CD1c-positive myeloid dendritic cell (primary cell): ENCODE measurements around the gene SEC22B.
A peak's percentile ranks its signal among the peaks of the same experiment; 100 is the strongest.
"Not testable (repeated sequence)": the region's sequence is repeated elsewhere in the genome, so short reads cannot be mapped to it uniquely, and the experiment has no call there.

ENCODE experiments used
- DNase-seq: peaks from one replicate; pipeline ENCODE4 v3.0.0-alpha.2; 2016; ENCODE audit errors: extremely low spot score

The SEC22B gene

GRCh38 chr1:120176092-120176855, at the start of gene SEC22B:
TSS of gene SEC22B (minus strand) at chr1:120176520. CDS start at chr1:120176381, 139 bp downstream.
- DNase-seq = peak; percentile 96

DNA sequence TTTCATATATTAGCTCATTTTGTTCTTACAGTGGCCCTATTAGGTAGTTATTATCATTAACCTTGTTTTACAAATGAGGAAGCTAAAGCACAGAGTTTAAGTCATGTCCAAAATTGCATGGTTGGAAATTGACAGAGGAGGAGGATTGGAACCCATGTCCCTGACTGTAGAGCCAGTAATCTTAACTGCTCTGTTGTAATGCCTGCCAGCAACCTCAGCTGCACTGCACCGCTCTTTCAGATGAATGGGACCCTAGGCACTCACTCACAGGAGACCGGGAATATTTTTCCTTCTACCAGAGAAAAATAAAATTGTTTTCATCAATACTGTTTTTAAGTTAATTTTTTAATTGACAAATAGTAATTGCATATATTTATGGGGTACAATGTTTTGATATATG, 41.6 kb upstream of the SEC22B start:
- not testable (repeated sequence) for DNase-seq

DNA sequence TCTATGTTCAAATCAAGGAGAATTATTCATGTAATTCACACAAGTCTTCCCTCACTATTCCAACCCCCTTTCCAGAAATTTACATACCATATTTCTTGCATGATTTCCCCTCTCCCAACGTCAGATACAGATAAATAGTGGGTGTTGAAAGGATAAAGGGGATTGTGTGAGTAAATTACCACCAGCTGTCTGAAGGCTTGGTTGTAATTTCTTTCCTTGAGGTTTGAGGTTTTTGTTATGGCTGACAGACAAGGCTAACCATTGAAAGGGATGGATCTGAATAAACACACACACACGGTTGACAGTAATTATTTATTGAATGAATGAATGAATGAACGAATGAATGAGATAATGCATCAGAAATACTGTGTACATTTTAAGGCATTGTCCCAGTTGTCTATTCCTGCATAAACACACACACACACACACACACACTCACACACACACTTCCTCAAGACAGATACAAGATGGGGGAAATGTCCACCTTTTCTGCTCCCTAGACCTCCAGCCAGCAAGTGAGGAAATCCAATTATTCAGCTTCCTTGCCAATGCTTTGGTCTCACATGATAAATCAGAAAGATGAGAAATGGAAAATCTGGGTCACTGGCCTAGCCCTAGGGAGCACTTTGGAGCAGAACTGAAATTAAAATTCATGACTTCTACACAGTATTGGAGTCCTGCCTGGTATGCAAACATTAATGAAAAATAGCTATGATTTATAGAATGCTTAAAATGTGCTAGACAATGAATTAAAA, 41.0 kb upstream of the SEC22B start:
- DNase-seq = not testable (repeated sequence)

DNA sequence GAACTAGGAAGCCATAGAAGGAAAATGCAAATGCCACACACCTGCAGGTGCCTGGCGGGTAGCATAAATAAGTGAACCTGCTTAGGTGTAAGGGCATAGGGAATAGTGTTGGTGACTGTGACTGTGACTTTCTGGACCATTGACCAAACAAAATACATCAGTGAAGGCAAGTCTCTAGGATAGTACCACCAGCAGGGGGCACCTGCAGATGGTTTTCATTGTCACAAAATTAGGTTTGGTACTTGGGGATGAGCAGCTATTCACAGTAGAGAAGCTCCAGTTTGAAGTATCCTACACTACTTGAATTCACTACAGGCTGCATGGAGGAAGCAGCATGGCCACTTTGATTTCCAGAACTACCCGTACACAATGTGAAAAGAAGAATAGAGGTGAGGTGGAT, 37.3 kb upstream of the SEC22B start:
- not testable (repeated sequence) for DNase-seq

- DNase-seq = not testable (repeated sequence)
These were observed 34.4 kb upstream of the SEC22B start for GRCh38 chr1:120210754-120211153.

DNA sequence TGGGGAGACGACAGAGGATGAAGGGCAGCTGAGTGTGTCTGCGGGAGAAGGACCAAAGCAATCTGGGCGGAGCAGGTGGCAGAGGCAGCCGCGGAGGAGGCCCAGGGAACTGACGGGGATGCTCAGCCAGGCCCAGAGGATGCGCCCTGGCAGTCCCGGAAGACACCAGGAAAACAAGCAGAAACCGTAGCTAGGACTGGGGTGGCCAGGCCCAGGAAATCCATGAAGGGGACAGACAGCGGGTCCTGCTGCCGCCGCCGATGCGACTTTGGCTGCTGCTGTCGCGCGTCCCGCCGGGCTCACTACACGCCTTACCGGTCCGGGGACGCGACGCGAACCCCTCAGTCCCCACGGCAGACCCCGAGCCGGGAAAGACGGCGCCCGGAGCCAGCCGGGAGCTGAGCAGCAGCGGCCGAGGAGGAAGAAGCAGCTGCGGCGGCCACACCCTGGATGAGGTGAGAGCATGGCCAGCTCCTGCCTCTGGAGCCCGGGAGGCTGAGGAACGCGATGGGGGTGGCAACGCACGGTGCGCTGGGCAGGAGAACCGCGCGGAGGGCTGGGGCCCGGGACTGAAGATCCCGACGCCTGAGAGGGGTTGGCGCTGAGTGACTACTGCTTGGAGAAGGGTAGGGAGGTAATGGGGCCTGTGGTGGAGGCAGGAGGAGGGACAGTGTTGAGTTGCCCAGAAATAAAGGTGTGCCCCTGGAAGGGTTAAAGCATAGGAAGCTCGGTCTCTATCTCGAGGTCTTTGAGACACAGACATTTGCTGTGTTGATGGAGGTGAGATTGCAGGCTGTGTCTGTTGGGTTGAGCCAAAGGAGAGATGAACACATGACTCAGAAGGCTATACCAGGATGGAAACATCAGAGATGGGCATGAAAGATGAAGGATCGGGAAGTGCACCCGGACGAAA, 20.8 kb upstream of the SEC22B start:
- not testable (repeated sequence) for DNase-seq

- DNase-seq = not testable (repeated sequence)
These were observed 12.3 kb upstream of the SEC22B start for GRCh38 chr1:120188626-120189025.

DNA sequence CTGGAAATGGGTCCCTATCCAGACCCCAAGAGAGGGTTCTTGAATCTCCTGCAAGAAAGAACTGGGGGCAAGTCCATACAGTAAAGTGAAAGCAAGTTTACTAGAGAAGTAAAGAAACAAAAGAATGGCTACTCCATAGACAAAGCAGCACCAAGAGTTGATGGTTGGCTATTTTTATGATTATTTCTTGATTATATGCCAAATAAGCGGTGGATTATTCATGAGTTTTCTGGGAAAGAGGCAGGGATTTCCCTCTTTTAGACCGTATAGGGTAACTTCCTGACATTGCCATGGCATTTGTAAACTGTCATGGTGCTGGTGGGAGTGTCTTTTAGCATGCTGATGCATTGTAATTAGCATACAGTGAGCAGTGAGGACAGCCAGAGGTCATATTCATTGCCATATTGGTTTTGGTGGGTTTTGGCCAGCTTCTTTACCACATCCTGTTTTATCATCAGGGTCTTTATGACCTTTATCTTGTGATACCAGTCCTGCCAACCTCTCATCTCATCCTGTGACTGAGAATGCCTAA, 5.9 kb upstream of the SEC22B start:
- DNase-seq = not testable (repeated sequence)

GRCh38 chr1:120179811-120180690, 3.7 kb upstream of the SEC22B start:
- peak; percentile 2 for DNase-seq

DNA sequence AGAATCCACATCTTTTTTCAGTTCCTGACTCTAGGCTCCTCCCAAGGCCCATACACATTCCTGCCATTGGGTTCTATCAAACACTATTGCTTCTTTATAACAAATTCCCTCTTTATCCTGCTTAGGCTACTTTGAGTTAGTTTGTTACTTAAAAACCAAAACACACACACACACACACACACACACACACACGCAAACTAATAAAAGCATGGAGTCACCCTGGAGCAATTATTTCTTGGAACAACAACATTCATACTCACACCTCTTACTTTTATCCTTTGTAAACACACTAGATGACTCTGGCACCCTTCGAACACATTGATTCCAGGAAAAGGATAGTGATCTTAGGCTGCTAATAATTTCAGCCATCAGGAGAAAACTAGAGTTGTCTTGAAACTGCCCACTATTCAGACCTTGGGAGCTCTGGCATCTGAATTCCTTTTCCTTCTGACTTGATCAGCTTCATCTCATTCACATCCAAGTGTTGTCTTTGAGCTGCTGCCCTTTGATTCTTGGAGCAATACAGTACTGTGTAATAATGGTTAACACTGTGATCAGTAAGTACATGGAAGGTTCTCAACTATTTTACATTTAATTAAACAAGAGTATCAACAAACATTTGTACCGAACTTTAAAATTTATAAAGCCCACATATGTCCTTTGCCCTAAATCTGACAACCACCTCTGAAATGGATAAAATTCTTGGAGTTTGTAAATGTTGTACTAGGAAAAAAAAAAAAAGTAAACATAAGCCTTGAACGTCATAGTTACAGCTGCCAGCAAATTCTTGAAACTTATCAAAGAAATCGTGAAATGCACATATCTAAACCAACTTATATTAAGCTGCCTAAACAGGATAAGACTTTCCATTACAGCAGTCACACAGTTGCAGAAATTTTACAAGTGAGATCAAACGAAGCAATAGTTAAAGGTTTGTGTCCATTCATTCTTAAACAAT, 2.8 kb upstream of the SEC22B start:
- DNase-seq = no peak

DNA sequence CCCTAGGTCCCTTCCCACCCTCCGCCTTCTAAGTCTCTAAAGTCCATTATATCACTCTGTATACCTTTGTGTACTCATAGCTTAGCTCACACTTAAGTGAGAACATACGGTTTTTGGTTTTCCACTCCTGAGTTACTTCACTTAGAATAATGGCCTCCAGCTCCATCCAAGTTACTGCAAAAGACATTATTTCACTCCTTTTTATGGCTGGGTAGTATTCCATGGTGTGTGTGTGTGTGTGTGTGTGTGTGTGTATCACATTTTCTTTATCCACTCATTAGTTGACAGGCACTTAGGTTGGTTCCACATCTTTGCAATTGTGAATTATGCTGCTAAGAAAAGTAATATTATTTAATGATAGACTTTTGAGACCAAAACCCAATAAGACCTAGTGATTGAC, 1.7 kb upstream of the SEC22B start:
- not testable (repeated sequence) for DNase-seq

- peak; percentile 6 for DNase-seq
These were observed 632 bp downstream of the SEC22B start for GRCh38 chr1:120175688-120176087.

- not testable (repeated sequence) for DNase-seq
These were observed 11.6 kb downstream of the SEC22B start for GRCh38 chr1:120164761-120165160.

GRCh38 chr1:120162015-120162414, 14.3 kb downstream of the SEC22B start:
- not testable (repeated sequence) for DNase-seq

DNA sequence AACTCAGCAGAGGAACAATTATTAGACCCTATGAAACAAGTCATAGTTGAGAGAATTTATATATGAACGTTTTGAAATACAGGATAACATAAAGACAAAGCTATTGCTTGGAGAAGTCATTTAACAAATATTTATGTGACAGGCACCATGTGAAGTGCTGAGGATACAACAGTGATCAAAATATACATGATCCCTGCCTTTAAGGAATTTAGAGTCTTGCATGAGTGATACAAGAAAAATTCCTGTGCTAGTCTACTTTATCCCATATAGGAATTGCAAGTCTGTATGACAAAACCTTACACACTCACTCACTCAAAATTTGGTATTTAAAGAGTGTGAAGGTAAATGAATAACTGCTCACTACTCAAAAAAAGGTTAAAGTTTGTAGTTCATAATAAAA, 17.8 kb downstream of the SEC22B start:
- DNase-seq = not testable (repeated sequence)

DNA sequence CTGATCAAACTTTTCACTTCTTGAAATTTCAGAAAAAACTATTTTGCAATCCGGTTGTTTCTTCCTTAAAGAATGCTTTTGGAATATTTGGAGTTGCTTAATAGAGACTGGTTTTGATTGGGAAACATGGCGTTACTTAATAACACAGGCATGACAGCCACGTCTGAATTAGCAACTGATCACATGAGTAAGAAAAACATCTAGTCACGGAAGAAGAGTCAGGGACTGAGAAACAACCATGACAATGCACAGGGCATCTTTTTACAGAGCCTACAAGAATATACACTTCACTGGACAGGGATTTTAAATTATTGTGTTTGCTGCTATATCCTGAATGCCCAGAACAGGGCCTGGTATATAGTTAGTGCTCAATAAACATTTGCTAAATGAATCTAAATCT, 18.2 kb downstream of the SEC22B start:
- DNase-seq = not testable (repeated sequence)

- not testable (repeated sequence) for DNase-seq
These were observed 26.0 kb downstream of the SEC22B start for GRCh38 chr1:120150138-120150822.

- not testable (repeated sequence) for DNase-seq
These were observed 26.8 kb downstream of the SEC22B start for GRCh38 chr1:120149420-120150059.
